ENCODE results near the gene RIMS3.

RIMS3 gene

DNA sequence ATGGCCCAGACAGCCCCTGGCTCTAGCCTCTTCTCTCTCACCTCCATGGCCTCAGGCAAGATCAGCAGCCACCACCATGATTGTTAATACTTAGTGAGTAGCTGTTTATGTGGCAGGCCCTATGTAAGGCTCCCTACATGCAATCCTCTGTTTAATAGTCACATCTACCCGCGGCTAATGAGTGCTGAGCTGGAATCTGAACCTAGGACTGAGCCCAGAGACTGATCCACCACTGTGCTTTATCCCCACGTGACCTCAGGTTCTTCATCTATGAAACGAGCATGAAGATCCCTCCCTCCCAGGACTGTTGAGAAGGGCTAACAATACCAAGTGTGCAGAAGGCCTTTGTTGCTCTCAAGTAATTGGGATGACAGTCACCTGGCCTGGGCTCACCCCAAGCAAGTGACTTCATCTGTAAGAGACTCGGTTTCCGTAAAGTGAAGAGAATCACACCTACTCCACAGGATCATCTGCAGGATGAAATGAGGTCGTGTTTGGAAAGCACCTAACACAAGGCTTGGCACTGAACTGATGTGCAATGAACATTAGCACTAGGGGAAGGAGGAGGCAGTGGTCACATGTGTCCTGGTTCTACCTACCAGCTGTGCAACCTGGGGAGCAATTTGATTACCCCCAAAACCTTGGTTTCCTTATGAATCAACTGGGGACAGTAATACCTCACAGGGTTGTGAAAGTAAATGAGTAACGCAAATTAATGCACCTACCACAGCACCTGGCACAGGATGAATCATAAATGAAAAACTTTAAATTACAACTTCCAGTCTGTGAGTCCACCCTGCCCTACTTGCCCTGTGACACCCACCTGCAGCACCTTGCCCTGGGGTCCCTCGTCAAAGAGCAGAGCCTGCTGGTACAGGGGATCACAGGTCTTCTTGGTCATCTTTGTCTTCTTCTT is 37.2 kb downstream of the RIMS3 start:
- DNase-seq: no peak

DNA sequence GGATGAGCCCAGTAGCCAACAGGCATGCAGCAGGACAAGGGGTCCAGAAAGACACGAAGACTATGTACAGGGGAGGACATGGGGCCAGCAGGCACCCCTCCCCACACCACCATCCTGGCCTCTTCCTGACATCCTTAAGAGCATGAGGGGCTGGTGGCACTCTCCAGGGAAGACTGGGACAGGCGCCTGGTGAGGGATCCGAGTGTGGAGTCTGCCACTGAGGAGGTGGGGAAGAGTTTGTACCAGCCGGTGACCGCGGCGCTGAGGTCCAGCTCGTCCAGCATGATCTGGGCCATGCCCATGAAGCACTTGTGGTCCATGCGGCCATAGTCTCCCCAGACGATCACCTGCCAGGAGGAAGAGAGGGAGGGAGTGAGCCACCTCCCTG is 39.1 kb downstream of the RIMS3 start:
- no peak for DNase-seq

DNA sequence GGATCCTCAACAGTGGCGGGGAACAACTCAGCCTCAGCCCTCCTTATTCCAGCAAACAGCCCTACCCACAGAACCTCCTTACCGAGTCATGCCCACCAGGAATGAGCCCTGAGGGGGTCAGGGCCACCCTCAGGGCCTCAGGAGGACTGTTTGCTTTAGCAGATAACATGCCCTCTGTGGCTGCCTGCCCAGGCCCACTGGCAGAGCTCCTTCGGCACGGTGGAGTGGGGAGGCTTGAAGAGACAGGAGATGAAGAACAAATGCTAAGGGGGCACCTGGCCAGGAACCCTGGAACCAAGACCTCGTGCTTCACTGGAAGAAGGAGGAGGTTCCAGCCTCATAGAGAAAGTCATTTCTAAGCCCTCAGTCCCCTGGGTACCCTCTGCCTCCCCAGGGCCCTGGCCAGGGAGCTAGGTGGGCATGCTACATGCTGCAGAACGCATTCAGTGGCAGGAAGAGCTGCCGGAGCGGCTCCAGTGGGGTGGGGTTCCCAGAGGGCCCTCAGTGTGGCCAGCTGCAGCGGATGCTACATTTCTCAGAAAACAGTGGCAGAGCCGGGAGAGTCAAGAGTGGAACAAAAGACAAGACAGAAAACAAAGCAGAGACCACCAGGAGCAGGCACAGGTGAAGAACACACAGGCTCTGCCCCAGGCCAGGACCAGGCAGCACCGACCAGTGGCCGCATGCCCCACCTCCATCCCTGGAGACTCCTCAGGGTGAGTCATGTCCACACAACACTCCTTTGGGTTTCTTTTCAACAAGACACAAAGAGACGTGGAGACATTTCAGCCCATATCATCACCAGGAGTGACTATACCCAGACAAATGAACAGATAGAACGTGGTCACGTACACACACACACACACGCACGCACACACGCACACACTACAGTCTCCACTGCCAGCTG is 39.8 kb downstream of the RIMS3 start:
- DNase-seq: no peak

DNA sequence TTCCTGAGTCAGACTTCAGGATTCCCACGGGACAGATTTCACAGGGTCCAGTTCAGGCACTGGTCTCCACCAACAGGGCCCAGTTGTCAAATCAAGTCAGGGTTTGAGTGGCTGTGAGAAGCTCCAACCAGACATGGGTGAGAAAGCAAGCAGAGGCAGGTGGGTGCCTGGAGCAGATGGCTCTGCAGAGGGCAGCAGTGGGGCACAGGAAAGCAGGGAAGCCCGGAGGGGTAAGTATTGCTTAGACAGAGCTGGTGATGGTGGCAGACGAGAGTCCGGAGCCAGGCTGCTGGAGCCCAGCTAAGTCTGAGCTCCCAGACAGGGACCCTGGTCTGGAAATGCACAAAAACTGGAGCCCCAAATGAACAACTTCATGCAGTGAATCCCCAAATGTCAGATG is 40.4 kb downstream of the RIMS3 start:
- DNase-seq: no peak

DNA sequence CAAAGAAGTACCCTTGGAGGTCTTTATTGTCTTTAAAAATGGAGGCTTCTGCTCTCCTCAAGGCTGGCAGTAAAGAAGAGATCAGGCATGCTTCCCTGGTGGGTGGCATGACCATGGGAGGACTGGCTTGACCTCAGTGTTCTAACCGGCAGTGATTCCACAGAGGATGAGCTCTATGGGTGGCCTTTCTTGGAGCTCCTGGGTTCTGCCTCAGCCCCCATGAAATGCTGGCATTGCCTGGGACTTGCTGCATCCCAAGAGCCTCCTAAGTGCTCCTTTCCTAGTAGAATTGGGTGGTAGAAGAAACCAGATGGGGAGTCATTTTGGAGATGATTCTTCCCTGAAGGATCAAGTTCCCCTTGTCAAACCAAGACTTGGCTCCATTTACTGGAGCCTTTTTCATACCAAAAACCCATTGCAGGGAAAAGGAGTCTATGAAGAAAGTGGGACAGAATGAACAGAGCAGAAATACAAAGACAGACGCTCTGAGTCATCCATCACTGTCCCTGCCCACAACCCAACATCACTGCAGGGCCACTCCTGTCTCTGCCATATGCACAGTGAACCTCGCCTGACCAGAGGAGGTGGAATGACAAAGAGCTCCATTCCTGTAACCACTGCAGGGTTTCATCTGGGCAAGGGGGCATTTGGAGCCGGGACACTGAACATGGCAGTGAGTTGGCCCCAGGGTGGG is 42.4 kb downstream of the RIMS3 start:
- DNase-seq: no peak

DNA sequence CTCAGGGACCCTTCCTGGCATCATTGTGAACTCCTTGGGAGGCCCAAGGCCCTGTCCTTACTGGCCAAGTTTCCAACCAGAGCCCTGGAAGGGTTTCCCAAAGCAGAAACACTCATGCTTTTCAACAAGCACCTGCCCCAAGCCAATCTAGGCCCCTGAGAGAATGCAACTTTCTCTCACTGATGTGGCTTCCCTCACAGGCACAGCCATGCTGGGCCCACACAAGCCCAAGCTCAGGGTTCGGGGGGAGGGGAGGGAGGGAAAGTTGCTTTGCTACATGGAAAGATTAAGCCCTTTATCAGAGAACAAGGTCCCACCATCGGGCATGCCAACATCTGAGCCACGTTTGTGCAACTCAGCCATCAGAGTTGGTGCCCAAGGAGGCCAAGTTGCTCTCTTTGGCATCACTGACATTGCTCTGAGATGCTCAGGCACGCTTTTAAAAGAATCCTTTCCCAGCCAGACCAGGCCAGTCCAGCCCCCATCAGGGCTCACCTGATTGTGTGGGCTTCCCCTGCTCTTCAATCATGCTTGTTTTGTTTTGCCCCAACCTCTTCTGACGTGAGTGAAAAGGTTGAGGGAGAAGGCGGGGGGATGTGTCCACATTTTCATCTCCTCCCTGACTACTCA is 43.5 kb downstream of the RIMS3 start:
- DNase-seq: no peak

DNA sequence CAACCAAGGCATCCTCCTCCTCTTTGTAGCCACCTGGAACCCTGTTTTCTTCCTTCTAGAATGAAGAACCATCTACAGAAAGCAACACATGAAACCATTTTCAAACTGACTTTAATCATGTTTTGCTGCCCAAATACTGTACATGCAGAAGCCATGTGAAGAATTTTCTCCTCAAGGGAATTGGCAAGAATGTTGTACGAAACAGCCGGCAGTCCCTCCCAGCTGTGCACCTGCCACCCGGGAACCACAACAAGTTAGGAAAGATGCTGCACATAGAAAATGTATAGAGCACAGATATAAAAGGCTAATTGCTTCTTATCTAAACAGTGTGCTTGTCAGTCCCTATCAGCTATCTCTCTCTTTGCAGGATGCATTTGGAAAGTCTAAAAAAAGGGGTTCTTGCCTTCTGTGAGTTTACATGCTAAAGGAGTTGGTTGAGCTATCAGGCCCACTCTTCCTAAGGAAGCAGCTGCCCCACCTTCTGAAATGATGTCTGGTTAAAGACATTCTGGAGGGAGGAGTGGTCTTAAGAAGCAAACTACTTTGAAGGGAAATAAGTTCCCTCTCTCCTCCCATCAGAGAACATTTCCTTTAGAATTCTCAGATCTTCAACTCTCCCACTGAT is 44.8 kb downstream of the RIMS3 start:
- DNase-seq: no peak

DNA sequence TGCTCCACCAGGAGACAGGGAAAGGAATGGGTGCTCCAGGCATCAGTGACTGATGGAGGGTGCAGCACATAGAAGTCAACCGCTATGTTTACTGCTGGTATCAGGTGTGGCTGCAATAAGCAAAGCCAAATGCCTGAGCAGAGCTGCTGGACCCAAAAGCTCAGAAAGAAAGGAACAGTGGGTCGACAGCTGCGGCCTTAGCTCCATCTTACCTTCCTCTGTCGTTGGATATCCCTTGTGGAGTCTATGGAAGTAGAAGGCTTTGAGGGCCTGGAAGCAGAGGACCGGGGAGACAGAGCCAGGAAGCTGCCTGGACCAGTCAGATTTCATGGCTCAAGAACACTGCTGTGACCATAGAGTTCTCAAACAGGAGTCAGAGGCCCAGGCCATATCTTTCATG is 45.3 kb downstream of the RIMS3 start:
- DNase-seq: no peak

DNA sequence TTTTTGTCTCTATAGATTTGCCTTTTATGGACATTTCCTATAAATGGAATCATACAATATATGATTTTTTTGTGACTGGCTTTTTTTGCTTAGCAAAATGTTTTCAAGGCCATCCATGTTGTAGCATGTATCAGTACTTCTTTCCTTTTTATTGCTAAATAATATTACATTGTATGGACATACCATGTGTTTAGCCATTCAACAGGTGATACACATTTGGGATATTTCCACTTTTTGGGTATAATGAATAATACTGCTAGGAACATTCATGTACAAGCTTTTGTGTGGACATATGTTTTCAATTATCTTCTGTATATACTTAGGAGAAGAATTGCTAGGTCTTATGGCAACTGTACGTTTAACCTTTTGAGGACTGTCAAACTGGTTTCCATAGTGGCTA is 47.4 kb downstream of the RIMS3 start:
- DNase-seq: no peak

DNA sequence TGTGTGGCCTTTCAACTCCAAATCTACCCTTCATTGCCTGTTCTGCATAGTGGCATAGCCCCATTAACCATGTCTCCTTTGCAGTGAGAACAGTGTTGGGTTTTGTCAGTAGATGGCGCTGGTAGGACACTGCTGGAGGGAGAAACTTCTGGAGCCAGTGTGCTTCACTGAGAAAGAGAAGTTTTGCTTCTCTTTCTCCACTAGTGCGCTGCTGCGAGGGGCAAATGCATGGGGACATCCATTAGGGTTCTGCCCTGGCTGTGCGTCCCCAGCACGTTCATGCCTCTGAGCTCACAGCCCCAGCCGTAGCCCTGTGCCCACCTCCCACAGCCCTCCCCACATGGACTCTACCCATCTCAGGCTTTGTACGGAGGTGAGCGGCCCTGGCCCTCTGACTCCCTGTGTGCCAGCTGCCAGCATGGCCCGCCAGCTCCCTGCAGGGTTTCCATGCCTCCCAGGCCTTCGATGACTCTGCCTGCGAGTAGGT is 53.1 kb downstream of the RIMS3 start:
- peak; percentile 70 for DNase-seq

DNA sequence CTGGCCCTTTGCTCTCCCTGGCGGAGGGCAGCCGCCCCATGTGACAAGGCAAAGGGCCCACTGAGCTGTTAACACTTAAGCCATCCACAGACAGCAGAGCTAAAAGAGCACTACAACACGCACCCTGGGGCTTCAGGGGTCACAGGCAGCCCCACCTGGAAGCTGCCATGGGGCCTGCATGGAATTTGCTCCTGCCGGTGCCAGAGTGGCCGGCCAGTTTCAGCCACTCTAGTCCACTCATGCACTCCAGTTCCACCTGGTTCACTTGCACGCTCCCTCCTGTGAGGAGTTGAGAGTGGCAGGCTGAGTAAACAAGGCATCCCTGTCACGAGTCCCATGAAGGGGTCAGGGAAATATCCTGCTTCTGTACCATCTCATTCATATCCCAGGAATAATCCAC is 55.3 kb downstream of the RIMS3 start:
- no peak for DNase-seq

DNA sequence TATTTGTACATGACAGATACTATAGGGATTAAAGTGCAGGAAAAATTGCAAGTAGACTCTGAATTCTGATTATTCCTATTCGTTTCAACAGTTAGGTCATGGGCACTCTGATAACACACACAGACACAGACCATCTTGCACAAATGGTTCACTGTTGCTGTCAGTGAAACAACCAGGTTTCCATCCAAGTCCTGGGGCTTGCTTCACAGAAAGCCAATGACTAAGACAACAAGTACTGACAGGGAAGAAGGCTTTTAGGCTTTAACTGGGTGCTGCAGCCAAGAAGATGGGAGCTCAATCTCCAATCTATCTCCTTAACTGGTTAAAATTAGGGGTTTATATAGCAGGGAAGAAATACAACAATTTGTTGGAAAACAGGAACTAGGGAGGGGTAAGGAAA is 57.6 kb downstream of the RIMS3 start:
- DNase-seq: no peak

DNA sequence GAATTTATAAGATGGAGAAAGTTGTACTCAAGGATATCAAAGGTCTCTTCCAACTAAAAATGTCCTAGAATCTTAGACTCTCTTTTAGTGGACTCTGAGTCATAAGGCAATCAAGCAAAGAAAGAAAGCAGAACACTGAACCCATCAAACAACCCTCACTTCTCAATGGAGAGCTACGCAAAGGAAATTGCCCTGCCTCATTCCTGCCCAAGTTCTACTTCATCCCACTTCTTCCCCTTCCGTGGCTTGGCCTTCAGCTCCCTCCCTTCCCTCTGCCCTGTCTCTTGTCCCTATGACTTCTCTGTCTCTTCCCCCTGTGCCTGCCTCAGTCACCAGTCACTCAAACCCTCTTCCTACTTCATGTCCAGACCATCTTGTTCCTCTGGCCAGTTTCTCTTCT is 58.5 kb downstream of the RIMS3 start:
- no peak for DNase-seq

DNA sequence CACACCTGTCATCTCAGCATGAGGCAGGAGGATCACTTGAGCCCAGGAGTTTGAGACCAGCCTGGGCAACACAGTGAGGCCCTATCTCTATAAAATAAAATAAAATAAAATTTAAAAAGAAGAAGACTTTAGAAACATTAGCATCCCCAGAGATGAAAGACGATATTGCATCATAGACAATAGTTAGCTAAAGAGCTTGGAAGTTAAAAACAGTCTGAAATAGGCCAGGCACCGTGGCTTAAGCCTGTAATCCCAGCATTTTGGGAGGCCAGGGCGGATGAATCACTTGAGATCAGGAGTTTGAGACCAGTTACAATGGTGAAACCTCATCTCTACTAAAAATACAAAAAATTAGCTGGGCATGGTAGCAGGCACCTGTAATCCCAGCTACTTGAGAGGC is 59.3 kb downstream of the RIMS3 start:
- DNase-seq: no peak

DNA sequence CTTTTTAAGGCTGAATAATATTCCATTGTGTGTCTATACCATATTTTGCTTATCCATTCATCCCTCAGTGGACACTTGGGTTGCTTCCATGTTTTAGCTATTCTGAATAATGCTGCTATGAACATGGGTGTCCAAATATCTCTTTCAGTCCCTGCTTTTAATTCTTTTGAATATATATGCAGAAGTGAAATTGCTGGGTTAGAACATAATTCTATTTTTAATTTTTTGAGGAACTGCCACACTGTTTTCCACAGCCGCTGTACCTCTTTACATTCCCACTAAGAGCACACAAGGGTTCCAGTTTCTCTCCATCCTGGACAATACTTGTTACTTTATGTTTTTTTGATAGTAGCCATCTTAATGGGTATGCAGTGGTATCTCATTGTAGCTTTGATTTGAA is 65.6 kb downstream of the RIMS3 start:
- no peak for DNase-seq

DNA sequence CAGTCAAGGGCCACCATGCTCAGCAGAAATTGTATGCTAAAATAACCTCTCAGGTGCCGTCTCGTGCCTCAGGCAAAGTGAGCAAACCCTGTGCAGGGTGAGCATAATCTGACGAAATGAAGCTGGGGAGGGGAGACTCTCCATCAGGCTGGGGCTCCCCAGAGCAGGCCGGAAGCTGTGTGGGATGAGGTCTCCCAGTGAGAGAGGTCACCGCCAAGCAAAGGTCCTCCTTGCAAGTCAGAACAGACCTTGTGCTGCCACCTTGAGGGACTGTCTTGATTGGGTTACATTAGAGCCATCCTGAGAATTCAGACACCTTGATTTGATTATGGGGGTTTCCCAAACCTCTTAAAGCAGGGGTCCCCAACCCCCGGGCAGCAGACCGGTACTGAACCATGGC is 69.9 kb downstream of the RIMS3 start:
- no peak for DNase-seq

DNA sequence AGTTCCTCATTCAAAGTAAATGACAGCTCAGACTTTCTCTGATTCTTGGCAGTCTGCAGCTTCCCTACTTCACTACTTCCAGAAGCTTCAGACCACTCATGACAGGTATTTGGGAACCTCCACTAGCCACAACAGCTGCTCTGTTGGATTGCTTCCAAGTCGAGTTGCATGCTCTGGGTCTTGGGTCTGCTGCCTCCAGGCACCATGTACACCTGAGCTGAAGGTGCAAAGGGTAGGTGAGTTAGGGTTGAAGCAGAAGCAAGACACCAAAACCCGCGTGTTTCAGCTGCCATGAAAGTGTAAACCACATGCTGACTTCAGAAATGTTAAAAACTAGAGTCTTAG is 71.3 kb downstream of the RIMS3 start:
- no peak for DNase-seq

DNA sequence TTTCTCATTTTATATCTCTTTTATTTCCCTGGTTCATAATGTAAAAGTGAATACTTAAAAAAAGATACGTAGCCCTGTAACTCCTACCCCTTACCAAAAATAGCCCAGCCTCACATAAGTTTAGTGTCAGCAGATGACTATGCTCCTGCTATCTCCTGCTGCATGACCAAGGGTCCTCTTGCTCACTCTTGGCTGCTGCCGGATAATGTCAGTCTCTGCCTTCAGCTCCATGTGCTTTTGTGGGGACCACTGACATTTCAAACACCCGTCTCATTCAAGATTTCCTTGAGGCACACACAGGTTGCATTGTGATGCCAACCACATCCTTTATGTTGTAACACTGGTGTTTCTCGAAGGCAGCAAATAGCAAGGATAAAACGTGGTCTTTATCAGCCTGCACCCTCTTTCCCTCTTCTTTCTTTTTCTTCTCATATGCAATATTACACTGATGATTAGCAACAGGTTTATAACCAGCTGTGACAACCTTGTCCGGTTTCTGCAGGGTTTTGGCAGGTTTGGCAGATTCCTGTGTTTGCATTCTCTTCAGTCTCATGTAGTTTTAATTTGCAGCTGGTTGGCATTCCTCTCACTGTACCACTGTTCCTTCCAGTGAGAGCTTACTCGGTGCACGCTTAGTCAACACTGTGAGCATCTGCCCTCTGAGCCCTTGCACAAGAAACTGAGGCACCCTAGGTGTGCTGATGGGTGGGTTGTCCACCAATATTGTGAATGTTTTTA is 71.9 kb downstream of the RIMS3 start:
- DNase-seq: no peak

DNA sequence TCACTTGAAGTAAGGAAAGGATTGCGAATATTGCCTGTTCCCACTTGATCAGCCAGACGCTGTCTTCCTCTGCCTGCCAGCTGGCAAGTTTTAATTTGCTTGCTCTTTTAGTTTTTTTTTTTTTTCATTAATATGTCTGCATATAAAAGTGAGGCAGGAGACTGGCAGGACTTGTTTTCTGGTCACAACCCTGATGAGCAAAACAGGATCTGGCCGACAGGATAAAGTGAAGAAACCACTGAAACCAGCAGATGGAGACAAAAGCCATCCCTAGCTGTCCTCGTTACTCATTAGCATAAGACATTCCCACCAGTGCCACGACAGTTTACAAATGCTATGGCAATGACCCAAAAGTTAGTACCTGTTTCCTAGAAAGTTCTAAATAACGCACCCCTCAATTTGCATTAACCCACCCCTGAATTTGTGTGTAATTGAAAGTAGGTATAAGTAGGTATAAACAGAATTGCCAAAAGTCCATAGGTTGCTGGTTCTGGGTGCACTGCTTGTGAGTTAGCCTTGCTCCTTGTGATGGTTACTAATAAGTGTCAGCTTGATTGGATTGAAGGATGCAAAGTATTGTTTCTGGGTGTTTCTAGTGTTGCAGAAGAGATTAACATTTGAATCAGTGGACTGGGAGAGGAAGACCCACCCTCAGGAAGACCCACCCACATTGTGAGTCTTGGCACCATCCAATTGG is 73.2 kb downstream of the RIMS3 start:
- DNase-seq: no peak

DNA sequence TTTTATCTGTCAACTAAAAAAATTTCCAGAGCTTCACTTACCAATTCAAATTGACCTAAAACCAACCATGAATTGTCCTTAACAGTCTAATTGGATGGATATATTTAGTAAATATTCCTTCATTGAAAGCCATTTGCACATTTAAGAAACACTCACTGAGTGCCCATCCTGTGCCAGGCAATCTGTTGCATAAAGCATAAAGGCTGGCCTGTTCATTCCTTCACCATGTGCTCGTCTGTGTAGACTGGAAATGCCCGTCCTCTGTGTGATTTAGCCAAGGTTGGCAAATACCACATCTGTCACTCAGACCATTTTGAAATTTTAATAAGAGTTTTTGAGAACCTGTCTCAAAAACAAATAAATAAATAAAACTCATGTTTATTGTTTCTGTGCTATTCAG is 76.9 kb downstream of the RIMS3 start:
- no peak for DNase-seq

DNA sequence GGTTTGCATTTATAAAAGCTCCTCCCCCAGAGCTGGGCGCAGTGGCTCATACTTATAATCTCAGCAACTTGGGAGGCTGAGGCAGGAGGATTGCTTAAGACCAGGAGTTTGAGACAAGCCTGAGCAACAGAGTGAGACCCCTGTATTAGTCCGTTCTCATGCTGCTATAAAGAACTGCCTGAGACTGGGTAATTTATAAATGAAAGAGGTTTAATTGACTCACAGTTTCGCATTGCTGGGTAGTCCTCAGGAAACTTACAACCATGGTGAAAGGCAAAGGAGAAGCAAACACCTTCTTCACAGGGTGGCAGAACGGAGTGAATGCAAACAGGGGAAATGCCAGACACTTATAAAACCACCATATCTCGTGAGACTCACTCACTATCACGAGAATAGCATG is 81.5 kb downstream of the RIMS3 start:
- DNase-seq: no peak
